HepG2 (cell line): Measurements from ENCODE around the gene TPP2. TPM values are rescaled to one million over a fixed set of nuclear protein-coding genes. Genes with fewer than 3 reads are reported as not detected.

ENCODE experiments used
- DPF2 ChIP-seq: sonication (generic); formaldehyde crosslinking; IDR thresholded peaks from 2 replicates; pipeline ENCODE4 v1.4.0; 2020; ENCODE audit warnings: mild to moderate bottlenecking, low read depth, missing genetic modification reagents, borderline replicate concordance
- EZH2 ChIP-seq: conservative IDR thresholded peaks from 2 replicates; pipeline ENCODE4 v1.6.1; 2012; ENCODE audit warnings: mild to moderate bottlenecking, low read depth, low read length, moderate library complexity
- FOXK2 ChIP-seq: fragments of 450-650 bp; IDR thresholded peaks from 2 replicates; pipeline ENCODE4 v1.6.1; 2016
- GATAD2A ChIP-seq: IDR thresholded peaks from 2 replicates; pipeline ENCODE4 v1.6.1; 2016
- GFI1 ChIP-seq: sonication (generic); formaldehyde crosslinking; IDR thresholded peaks from 2 replicates; pipeline ENCODE4 v1.5.0; 2020; ENCODE audit warnings: missing genetic modification reagents, mild to moderate bottlenecking, borderline replicate concordance
- HDAC6 ChIP-seq: fragments of 200-600 bp; sonication (generic); IDR thresholded peaks from 2 replicates; pipeline ENCODE4 v1.7.0; 2017; ENCODE audit warnings: mild to moderate bottlenecking, antibody characterized with exemption, low read length, low read depth
- MTA1 ChIP-seq: sonication (generic); formaldehyde crosslinking; IDR thresholded peaks from 2 replicates; pipeline ENCODE4 v1.4.0; 2020; ENCODE audit warnings: missing genetic modification reagents, mild to moderate bottlenecking, borderline replicate concordance
- RAD21 ChIP-seq: fragments of 450-650 bp; formaldehyde crosslinking; IDR thresholded peaks from 2 replicates; pipeline ENCODE4 v1.5.0; 2020; ENCODE audit warnings: mild to moderate bottlenecking
- RNF2 ChIP-seq: fragments of 450-650 bp; conservative IDR thresholded peaks from 2 replicates; pipeline ENCODE4 v1.6.1; 2016; ENCODE audit warnings: low read depth
- RXRA ChIP-seq: sonication (generic); formaldehyde crosslinking; IDR thresholded peaks from 2 replicates; pipeline ENCODE4 v1.5.1; 2020; ENCODE audit warnings: missing genetic modification reagents
- SMC3 ChIP-seq: IDR thresholded peaks from 2 replicates; pipeline ENCODE4 v1.6.1; 2011; ENCODE audit warnings: low read length, improper control_type of control experiment
- ZNF180 ChIP-seq: sonication (generic); formaldehyde crosslinking; IDR thresholded peaks from 2 replicates; pipeline ENCODE4 v1.4.0; 2020; ENCODE audit warnings: low read depth, missing genetic modification reagents, borderline replicate concordance
- ZNF224 ChIP-seq: sonication (generic); formaldehyde crosslinking; IDR thresholded peaks from 2 replicates; pipeline ENCODE4 v1.5.0; 2020; ENCODE audit warnings: mild to moderate bottlenecking, missing genetic modification reagents
- polyA plus RNA-seq, 8 experiments: library from polyadenylated mRNA; depleted of rRNA in 3 of 8; stranded (reverse) in 7 of 8; unstranded in 1 of 8; fragments of >200 nt; fragmentation: Illumina TruSeq in 4 of 8; extraction: Trizol in 4 of 8; gene quantifications; 2 replicates each; pipeline versions ENCODE4 v1.2.1 to v1.2.3, GENCODE V29; 2011 to 2016; ENCODE audit warnings: low read depth in 4 of 8, missing spikeins in 1 of 8, mixed read lengths in 1 of 8; ENCODE audit not compliant: insufficient read depth in 1 of 8
- total RNA-seq, 5 experiments: library from RNA; depleted of rRNA; stranded (reverse); fragments of >200 nt; fragmentation: Illumina TruSeq; extraction: Trizol; gene quantifications; 2 replicates each; pipeline ENCODE4 v1.2.3, GENCODE V29; 2016; ENCODE audit warnings: low read depth in 1 of 5
- TF ChIP-seq, protein P1 (sequence below): IDR thresholded peaks from 2 replicates; pipeline ENCODE4 v1.4.0; 2020; ENCODE audit warnings: mild to moderate bottlenecking, missing genetic modification reagents
- TF ChIP-seq, protein P2 (sequence below): sonication (generic); formaldehyde crosslinking; IDR thresholded peaks from 2 replicates; pipeline ENCODE4 v1.4.0; 2020; ENCODE audit warnings: missing genetic modification reagents, borderline replicate concordance
- TF ChIP-seq, protein P3 (sequence below): sonication (generic); formaldehyde crosslinking; IDR thresholded peaks from 2 replicates; pipeline ENCODE4 v1.5.0; 2020; ENCODE audit warnings: mild to moderate bottlenecking, missing genetic modification reagents, borderline replicate concordance
- TF ChIP-seq, protein P4 (sequence below): sonication (generic); formaldehyde crosslinking; IDR thresholded peaks from 2 replicates; pipeline ENCODE4 v1.4.0; 2020; ENCODE audit warnings: low read depth, mild to moderate bottlenecking, missing genetic modification reagents
- TF ChIP-seq, protein P5 (sequence below): IDR thresholded peaks from 2 replicates; pipeline ENCODE4 v1.6.1; 2016; ENCODE audit warnings: low read depth
- TF ChIP-seq, protein P6 (sequence below): sonication (generic); formaldehyde crosslinking; IDR thresholded peaks from 2 replicates; pipeline ENCODE4 v1.5.0; 2020; ENCODE audit warnings: mild to moderate bottlenecking, missing genetic modification reagents

TPP2 gene
- total and polyA plus RNA-seq, 2 of the 13 experiments (the other 11 are each of a cell fraction or from before 2014, with no cell fraction given), result 16.4 to 52.1 TPM

DNA sequence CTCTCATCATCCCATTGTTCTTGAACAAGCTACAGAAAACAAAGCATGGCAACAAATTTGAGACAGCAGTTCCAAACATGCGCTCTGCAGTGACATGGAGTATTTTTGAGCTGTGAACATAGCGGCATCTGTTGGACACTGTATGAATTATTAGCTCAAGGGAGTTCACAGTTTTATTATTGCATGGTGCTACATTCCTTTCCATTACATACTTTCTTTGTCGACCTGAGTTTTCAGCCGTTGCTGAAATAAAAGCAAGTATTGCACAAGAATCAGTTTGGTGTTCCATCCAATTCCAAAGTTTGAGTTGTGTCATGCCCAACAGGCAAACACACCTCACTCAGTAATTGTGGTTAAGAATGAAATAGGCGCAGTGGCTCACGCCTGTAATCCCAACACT, 128.1 kb downstream of the TPP2 start (continued):
- TF ChIP-seq DPF2 (CRISPR knock-in tag) (no peak), RXRA (CRISPR knock-in tag) (no peak), MTA1 (CRISPR knock-in tag) (no peak), GATAD2A (CRISPR knock-in tag) (peak; percentile 51; the same call in 1 of the 2 replicates), FOXK2 (no peak), EZH2 (no peak), RNF2 (no peak), SMC3 (peak; percentile 62), RAD21 (0 out of 2 replicates have a peak, but pooled peaks have one; percentile 32), GFI1 (no peak), ZNF180 (CRISPR knock-in tag) (no peak), HDAC6 (no peak), ZNF224 (no peak)
- TF ChIP-seq, protein P1, sequence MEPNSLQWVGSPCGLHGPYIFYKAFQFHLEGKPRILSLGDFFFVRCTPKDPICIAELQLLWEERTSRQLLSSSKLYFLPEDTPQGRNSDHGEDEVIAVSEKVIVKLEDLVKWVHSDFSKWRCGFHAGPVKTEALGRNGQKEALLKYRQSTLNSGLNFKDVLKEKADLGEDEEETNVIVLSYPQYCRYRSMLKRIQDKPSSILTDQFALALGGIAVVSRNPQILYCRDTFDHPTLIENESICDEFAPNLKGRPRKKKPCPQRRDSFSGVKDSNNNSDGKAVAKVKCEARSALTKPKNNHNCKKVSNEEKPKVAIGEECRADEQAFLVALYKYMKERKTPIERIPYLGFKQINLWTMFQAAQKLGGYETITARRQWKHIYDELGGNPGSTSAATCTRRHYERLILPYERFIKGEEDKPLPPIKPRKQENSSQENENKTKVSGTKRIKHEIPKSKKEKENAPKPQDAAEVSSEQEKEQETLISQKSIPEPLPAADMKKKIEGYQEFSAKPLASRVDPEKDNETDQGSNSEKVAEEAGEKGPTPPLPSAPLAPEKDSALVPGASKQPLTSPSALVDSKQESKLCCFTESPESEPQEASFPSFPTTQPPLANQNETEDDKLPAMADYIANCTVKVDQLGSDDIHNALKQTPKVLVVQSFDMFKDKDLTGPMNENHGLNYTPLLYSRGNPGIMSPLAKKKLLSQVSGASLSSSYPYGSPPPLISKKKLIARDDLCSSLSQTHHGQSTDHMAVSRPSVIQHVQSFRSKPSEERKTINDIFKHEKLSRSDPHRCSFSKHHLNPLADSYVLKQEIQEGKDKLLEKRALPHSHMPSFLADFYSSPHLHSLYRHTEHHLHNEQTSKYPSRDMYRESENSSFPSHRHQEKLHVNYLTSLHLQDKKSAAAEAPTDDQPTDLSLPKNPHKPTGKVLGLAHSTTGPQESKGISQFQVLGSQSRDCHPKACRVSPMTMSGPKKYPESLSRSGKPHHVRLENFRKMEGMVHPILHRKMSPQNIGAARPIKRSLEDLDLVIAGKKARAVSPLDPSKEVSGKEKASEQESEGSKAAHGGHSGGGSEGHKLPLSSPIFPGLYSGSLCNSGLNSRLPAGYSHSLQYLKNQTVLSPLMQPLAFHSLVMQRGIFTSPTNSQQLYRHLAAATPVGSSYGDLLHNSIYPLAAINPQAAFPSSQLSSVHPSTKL (CRISPR knock-in tag), result peak; percentile 32; the same call in 1 of the 2 replicates
- TF ChIP-seq, protein P2, sequence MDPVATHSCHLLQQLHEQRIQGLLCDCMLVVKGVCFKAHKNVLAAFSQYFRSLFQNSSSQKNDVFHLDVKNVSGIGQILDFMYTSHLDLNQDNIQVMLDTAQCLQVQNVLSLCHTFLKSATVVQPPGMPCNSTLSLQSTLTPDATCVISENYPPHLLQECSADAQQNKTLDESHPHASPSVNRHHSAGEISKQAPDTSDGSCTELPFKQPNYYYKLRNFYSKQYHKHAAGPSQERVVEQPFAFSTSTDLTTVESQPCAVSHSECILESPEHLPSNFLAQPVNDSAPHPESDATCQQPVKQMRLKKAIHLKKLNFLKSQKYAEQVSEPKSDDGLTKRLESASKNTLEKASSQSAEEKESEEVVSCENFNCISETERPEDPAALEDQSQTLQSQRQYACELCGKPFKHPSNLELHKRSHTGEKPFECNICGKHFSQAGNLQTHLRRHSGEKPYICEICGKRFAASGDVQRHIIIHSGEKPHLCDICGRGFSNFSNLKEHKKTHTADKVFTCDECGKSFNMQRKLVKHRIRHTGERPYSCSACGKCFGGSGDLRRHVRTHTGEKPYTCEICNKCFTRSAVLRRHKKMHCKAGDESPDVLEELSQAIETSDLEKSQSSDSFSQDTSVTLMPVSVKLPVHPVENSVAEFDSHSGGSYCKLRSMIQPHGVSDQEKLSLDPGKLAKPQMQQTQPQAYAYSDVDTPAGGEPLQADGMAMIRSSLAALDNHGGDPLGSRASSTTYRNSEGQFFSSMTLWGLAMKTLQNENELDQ (CRISPR knock-in tag), result no peak
- TF ChIP-seq, protein P3, sequence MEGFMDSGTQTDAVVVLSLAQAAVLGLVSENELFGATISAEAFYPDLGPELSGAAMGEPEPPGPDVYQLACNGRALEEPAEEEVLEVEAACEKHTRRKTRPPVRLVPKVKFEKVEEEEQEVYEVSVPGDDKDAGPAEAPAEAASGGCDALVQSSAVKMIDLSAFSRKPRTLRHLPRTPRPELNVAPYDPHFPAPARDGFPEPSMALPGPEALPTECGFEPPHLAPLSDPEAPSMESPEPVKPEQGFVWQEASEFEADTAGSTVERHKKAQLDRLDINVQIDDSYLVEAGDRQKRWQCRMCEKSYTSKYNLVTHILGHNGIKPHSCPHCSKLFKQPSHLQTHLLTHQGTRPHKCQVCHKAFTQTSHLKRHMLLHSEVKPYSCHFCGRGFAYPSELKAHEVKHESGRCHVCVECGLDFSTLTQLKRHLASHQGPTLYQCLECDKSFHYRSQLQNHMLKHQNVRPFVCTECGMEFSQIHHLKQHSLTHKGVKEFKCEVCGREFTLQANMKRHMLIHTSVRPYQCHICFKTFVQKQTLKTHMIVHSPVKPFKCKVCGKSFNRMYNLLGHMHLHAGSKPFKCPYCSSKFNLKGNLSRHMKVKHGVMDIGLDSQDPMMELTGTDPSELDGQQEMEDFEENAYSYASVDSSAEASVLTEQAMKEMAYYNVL (CRISPR knock-in tag), result 0 out of 2 replicates have a peak, but pooled peaks have one; percentile 26
- TF ChIP-seq, protein P4, sequence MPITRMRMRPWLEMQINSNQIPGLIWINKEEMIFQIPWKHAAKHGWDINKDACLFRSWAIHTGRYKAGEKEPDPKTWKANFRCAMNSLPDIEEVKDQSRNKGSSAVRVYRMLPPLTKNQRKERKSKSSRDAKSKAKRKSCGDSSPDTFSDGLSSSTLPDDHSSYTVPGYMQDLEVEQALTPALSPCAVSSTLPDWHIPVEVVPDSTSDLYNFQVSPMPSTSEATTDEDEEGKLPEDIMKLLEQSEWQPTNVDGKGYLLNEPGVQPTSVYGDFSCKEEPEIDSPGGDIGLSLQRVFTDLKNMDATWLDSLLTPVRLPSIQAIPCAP (CRISPR knock-in tag), result no peak
- TF ChIP-seq, protein P5, sequence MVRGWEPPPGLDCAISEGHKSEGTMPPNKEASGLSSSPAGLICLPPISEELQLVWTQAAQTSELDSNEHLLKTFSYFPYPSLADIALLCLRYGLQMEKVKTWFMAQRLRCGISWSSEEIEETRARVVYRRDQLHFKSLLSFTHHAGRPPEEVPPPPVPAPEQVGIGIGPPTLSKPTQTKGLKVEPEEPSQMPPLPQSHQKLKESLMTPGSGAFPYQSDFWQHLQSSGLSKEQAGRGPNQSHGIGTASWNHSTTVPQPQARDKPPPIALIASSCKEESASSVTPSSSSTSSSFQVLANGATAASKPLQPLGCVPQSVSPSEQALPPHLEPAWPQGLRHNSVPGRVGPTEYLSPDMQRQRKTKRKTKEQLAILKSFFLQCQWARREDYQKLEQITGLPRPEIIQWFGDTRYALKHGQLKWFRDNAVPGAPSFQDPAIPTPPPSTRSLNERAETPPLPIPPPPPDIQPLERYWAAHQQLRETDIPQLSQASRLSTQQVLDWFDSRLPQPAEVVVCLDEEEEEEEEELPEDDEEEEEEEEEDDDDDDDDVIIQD (CRISPR knock-in tag), result 0 out of 2 replicates have a peak, but pooled peaks have one; percentile 53
- TF ChIP-seq, protein P6, sequence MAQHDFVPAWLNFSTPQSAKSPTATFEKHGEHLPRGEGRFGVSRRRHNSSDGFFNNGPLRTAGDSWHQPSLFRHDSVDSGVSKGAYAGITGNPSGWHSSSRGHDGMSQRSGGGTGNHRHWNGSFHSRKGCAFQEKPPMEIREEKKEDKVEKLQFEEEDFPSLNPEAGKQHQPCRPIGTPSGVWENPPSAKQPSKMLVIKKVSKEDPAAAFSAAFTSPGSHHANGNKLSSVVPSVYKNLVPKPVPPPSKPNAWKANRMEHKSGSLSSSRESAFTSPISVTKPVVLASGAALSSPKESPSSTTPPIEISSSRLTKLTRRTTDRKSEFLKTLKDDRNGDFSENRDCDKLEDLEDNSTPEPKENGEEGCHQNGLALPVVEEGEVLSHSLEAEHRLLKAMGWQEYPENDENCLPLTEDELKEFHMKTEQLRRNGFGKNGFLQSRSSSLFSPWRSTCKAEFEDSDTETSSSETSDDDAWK (CRISPR knock-in tag), result no peak
